ENCODE data around the gene TMEM151B. TPM values are rescaled to one million over a fixed set of nuclear protein-coding genes. Genes with fewer than 3 reads are reported as not detected.

Gene TMEM151B
- total RNA-seq, 1 donor from 2014 or later: 4.7 TPM

DNA sequence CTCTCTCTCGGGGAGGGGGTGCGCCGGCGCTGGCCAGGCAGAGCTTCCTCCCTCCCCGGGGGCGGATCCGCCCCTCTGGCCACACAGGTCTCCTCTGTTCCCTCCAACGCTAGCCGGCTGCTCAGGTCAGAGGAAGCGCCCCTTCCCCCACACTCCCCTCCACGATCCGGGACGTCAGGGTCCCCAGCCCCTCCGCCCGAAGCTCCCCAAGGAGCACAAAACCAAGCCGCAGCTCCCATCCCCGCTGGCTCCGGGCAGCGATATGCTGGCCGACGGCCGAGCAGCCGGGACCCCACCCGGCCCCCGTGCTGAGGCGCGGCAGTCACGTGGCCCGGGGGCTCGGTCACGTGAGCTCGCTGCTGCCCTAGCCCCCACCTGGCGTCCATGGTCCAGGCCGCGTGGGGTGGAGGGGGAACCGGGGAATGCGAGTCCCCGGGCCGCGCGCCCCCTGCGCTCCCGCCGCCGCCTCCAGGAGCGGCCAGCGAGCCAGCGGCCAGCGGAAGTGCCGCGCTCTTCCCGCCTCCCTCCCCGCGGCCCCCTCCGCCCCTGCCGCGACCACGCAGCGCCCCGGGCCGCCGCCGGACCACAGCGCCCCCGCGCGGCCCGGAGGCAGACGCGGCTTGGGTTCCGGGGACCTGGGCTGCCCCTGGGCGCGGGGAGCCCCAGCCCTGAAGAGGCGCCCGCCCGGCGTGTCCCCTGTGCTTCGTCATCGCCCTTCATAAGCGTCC lies 13.1 kb upstream of the TMEM151B start, which contains the start of gene SLC35B2:
SLC35B2 (minus strand) TSS at position 504 of the 728 bp plus-strand sequence; CDS start at position 386, 118 bp downstream.
- peak; percentile 65 for DNase-seq (ENCODE audit: low spot score, unreplicated experiment)
- no peaks in the 10 kb centered on the region for H3K9me3 Mint-ChIP-seq (ENCODE audit: low read depth)
- peaks cover 28% of the 10 kb centered on the region for H3K4me1 Mint-ChIP-seq (ENCODE audit: low read depth)
- H3K4me3 Mint-ChIP-seq (ENCODE audit: low read depth): peak within 1 kb of the TSS; percentile 91
- peak within 1 kb of the TSS; percentile 92 for H3K27ac Mint-ChIP-seq
- peaks cover 24% of the 10 kb centered on the region for H3K36me3 Mint-ChIP-seq (ENCODE audit: insufficient read depth)
- TF ChIP-seq, protein P1, sequence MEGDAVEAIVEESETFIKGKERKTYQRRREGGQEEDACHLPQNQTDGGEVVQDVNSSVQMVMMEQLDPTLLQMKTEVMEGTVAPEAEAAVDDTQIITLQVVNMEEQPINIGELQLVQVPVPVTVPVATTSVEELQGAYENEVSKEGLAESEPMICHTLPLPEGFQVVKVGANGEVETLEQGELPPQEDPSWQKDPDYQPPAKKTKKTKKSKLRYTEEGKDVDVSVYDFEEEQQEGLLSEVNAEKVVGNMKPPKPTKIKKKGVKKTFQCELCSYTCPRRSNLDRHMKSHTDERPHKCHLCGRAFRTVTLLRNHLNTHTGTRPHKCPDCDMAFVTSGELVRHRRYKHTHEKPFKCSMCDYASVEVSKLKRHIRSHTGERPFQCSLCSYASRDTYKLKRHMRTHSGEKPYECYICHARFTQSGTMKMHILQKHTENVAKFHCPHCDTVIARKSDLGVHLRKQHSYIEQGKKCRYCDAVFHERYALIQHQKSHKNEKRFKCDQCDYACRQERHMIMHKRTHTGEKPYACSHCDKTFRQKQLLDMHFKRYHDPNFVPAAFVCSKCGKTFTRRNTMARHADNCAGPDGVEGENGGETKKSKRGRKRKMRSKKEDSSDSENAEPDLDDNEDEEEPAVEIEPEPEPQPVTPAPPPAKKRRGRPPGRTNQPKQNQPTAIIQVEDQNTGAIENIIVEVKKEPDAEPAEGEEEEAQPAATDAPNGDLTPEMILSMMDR (IDR thresholded peaks at IDR 0.05; ENCODE audit: unreplicated experiment): peak; percentile 82
- H3K27me3 Mint-ChIP-seq: no peaks in the 10 kb centered on the region

- no peaks in the 10 kb centered on the region for H3K9me3 Mint-ChIP-seq (ENCODE audit: low read depth)
- TF ChIP-seq, protein P1 (IDR thresholded peaks at IDR 0.05; ENCODE audit: unreplicated experiment): no peak
- H3K4me3 Mint-ChIP-seq (ENCODE audit: low read depth): peak overlapping the region; percentile 77
- no peaks in the 10 kb centered on the region for H3K27me3 Mint-ChIP-seq
- H3K4me1 Mint-ChIP-seq (ENCODE audit: low read depth): peaks cover 28% of the 10 kb centered on the region
- peak overlapping the region; percentile 92 for H3K27ac Mint-ChIP-seq
- H3K36me3 Mint-ChIP-seq (ENCODE audit: insufficient read depth): peaks cover 20% of the 10 kb centered on the region
- no peak for DNase-seq (ENCODE audit: low spot score, unreplicated experiment)
These were observed 12.4 kb upstream of the TMEM151B start for GRCh38 chr6:44257753-44258324.

- Mint-ChIP-seq H3K4me1 (ENCODE audit: low read depth) (peaks cover 28% of the 10 kb centered on the region), H3K4me3 (ENCODE audit: low read depth) (peak overlapping the region; percentile 77), H3K27ac (peak overlapping the region; percentile 68), H3K27me3 (no peaks in the 10 kb centered on the region), H3K36me3 (ENCODE audit: insufficient read depth) (peaks cover 16% of the 10 kb centered on the region), H3K9me3 (ENCODE audit: low read depth) (no peaks in the 10 kb centered on the region)
- TF ChIP-seq, protein P1 (IDR thresholded peaks at IDR 0.05; ENCODE audit: unreplicated experiment): no peak
- DNase-seq (ENCODE audit: low spot score, unreplicated experiment): no peak
These were observed 11.9 kb upstream of the TMEM151B start for GRCh38 chr6:44258325-44258863.

DNA sequence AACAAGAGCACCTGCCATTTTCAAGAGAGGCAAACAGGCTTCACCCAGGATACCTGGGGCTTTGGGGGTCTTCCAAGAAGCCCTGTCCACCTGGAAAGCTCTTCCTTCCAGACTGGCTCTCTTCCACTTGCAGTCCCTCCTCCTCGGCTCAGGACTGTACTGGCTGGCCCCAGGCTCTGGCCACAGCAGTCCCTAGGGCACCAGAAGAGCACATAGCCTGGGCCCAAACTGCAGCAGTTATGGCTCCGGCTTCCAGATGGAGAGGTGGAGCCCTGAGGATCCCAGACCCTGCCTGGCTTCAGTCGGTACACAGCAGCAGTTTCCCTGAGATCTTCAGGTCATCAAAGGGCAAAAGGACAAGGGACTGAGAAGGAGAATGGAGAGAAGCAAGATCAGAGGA lies 11.3 kb upstream of the TMEM151B start:
- Mint-ChIP-seq H3K9me3 (ENCODE audit: low read depth) (no peaks in the 10 kb centered on the region), H3K4me1 (ENCODE audit: low read depth) (peaks cover 29% of the 10 kb centered on the region), H3K27ac (no peak overlapping the region), H3K27me3 (no peaks in the 10 kb centered on the region), H3K4me3 (ENCODE audit: low read depth) (peak overlapping the region; percentile 77), H3K36me3 (ENCODE audit: insufficient read depth) (peaks cover 11% of the 10 kb centered on the region)
- DNase-seq (ENCODE audit: low spot score, unreplicated experiment): no peak
- TF ChIP-seq, protein P1 (IDR thresholded peaks at IDR 0.05; ENCODE audit: unreplicated experiment): no peak

DNA sequence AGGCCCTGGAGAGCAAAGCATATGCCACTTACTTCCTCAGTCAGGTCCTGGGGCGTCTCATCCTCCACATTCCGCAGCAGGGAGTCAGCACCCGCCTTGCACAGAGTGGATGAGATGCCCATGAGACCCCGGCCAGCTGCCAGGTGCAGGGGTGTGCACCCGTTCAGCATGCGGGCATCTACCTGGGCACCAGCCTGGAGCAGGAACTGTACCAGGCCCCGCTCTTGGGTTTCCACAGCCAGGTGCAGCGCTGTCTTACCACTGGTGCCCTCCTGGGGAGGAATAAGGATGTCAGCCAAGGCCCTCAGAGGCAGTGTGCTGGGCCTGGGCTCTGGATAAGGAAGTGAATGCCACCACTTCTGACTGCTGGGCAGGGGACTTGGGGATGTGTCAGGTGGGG lies 10.2 kb upstream of the TMEM151B start:
- H3K4me1 Mint-ChIP-seq (ENCODE audit: low read depth): peaks cover 34% of the 10 kb centered on the region
- no peaks in the 10 kb centered on the region for H3K9me3 Mint-ChIP-seq (ENCODE audit: low read depth)
- no peak overlapping the region for H3K27ac Mint-ChIP-seq
- TF ChIP-seq, protein P1 (IDR thresholded peaks at IDR 0.05; ENCODE audit: unreplicated experiment): no peak
- H3K4me3 Mint-ChIP-seq (ENCODE audit: low read depth): no peak overlapping the region
- peaks cover 8% of the 10 kb centered on the region for H3K36me3 Mint-ChIP-seq (ENCODE audit: insufficient read depth)
- no peaks in the 10 kb centered on the region for H3K27me3 Mint-ChIP-seq
- no peak for DNase-seq (ENCODE audit: low spot score, unreplicated experiment)

Data from progenitor cell of endocrine pancreas (in vitro differentiated cells).